HL-60 (cell line): ENCODE measurements around the gene GAB1.
"Not testable (repeated sequence)": the region's sequence is repeated elsewhere in the genome, so short reads cannot be mapped to it uniquely, and the experiment has no call there.

Experiments used
- DNase-seq, 2 experiments: peaks; one replicate each; pipeline ENCODE4 v3.0.0-alpha.2; 2010 to 2020; ENCODE audit warnings: low read depth in 1 of 2, low spot score in 1 of 2
- H3K27ac ChIP-seq: fragments of 250-450 bp; sonication (Bioruptor Pico); replicated peaks from 2 replicates; pipeline ENCODE4 v1.5.1; 2020; ENCODE audit warnings: mild to moderate bottlenecking, moderate library complexity
- H3K27me3 ChIP-seq: fragments of 250-450 bp; sonication (Bioruptor Pico); 2 replicates; pipeline ENCODE4 v1.5.1; 2021; ENCODE audit warnings: mild to moderate bottlenecking, moderate library complexity; ENCODE audit not compliant: insufficient read depth, poor library complexity, severe bottlenecking
- H3K4me3 ChIP-seq: replicated peaks from 2 replicates; pipeline ENCODE4 v1.5.1; 2011; ENCODE audit warnings: mild to moderate bottlenecking, control low read depth, low read length; ENCODE audit not compliant: insufficient read depth
- CTCF ChIP-seq: IDR thresholded peaks from one replicate; pipeline ENCODE4 v1.5.1; 2011; ENCODE audit warnings: low read length, control low read depth, inconsistent platforms; ENCODE audit not compliant: insufficient read depth
- GABPA ChIP-seq: IDR thresholded peaks from 2 replicates; pipeline ENCODE4 v1.6.1; 2012; ENCODE audit warnings: low read depth
- POLR2AphosphoS5 ChIP-seq: IDR thresholded peaks from 2 replicates; pipeline ENCODE4 v1.6.1; 2012; ENCODE audit warnings: low read depth
- REST ChIP-seq: IDR thresholded peaks from 2 replicates; pipeline ENCODE4 v1.6.1; 2012; ENCODE audit warnings: low read depth; ENCODE audit not compliant: insufficient replicate concordance
- SPI1 ChIP-seq: IDR thresholded peaks from 2 replicates; pipeline ENCODE4 v1.6.1; 2012; ENCODE audit warnings: low read depth, mild to moderate bottlenecking, borderline replicate concordance

The GAB1 gene

GRCh38 chr4:143348233-143349077, 11.8 kb downstream of the GAB1 start:
- TF ChIP-seq SPI1 (no peak), GABPA (no peak), POLR2AphosphoS5 (no peak), CTCF (no peak), REST (no peak)
- H3K4me3 ChIP-seq = no peak overlapping the region
- DNase-seq = no peak

GRCh38 chr4:143349858-143350527, 13.3 kb downstream of the GAB1 start:
- DNase-seq, H3K27ac ChIP-seq, H3K27me3 ChIP-seq, H3K4me3 ChIP-seq: not testable (repeated sequence)

More at GRCh38 chr4:143348233-143349077, 11.8 kb downstream of the GAB1 start:
- Histone ChIP-seq H3K27me3 (no peaks in the 10 kb centered on the region), H3K27ac (no peak overlapping the region)

GRCh38 chr4:143351149-143351691, 14.5 kb downstream of the GAB1 start:
- Histone ChIP-seq H3K27ac (no peak overlapping the region), H3K27me3 (no peaks in the 10 kb centered on the region), H3K4me3 (no peak overlapping the region)
- no peak for TF ChIP-seq REST
- no peak for TF ChIP-seq GABPA
- no peak for TF ChIP-seq SPI1
- TF ChIP-seq POLR2AphosphoS5 = no peak
- no peak for TF ChIP-seq CTCF
- DNase-seq = no peak

- no peak overlapping the region for H3K27ac ChIP-seq
- no peaks in the 10 kb centered on the region for H3K27me3 ChIP-seq
- TF ChIP-seq POLR2AphosphoS5 (no peak), GABPA (no peak), CTCF (no peak), SPI1 (no peak), REST (no peak)
- DNase-seq = no peak
- no peak overlapping the region for H3K4me3 ChIP-seq
These were observed 15.2 kb downstream of the GAB1 start for GRCh38 chr4:143351774-143352451.
